NCI-H774 (cell line): ENCODE results near the gene RPTOR.
A peak's percentile ranks its signal among the peaks of the same experiment; 100 is the strongest.

Experiments
- DNase-seq: peaks from one replicate; lab custom pipeline; 2025; lab: John Stamatoyannopoulos, UW

Gene RPTOR

GRCh38 chr17:80980397-80981061, 435.9 kb downstream of the RPTOR start:
- no peak for DNase-seq

- DNase-seq, result no peak
These were observed 436.6 kb downstream of the RPTOR start for GRCh38 chr17:80981062-80981902.

GRCh38 chr17:80981929-80982425, 437.3 kb downstream of the RPTOR start:
- DNase-seq, result no peak

GRCh38 chr17:80982426-80982974, 437.9 kb downstream of the RPTOR start:
- no peak for DNase-seq

- DNase-seq, result no peak
These were observed 438.9 kb downstream of the RPTOR start for GRCh38 chr17:80983545-80983944.

GRCh38 chr17:80984749-80985148, 440.1 kb downstream of the RPTOR start:
- DNase-seq, result no peak

GRCh38 chr17:80986046-80986445, 441.4 kb downstream of the RPTOR start:
- DNase-seq, result no peak

GRCh38 chr17:80986816-80987475, 442.3 kb downstream of the RPTOR start:
- DNase-seq, result no peak

- no peak for DNase-seq
These were observed 443.4 kb downstream of the RPTOR start for GRCh38 chr17:80987941-80988461.

GRCh38 chr17:80989586-80989913, 444.9 kb downstream of the RPTOR start:
- no peak for DNase-seq

- no peak for DNase-seq
These were observed 446.4 kb downstream of the RPTOR start for GRCh38 chr17:80990921-80991644.

- DNase-seq, result peak; percentile 77
These were observed 447.0 kb downstream of the RPTOR start, which contains the start of gene CHMP6 for GRCh38 chr17:80991645-80992076. Gene CHMP6 (plus strand): TSS chr17:80991841. CDS start chr17:80991919, 78 bp downstream.

GRCh38 chr17:80992077-80992947, 447.7 kb downstream of the RPTOR start:
- no peak for DNase-seq

- no peak for DNase-seq
These were observed 448.4 kb downstream of the RPTOR start for GRCh38 chr17:80992948-80993624.

GRCh38 chr17:80995131-80995530, 450.5 kb downstream of the RPTOR start:
- no peak for DNase-seq

GRCh38 chr17:80996422-80997305, 452.0 kb downstream of the RPTOR start:
- DNase-seq, result no peak

GRCh38 chr17:80997424-80998117, 452.9 kb downstream of the RPTOR start:
- no peak for DNase-seq

GRCh38 chr17:80998118-80998747, 453.6 kb downstream of the RPTOR start:
- no peak for DNase-seq
